Measurements from ENCODE around the gene C9orf43.

C9orf43 gene

GRCh38 chr9:113456235-113456634, 45.7 kb downstream of the C9orf43 start:
- Mint-ChIP-seq H3K4me1 (ENCODE audit: low read depth) (peaks cover 29% of the 10 kb centered on the region), H3K27ac (no peak overlapping the region), H3K36me3 (ENCODE audit: low read depth) (no peaks in the 10 kb centered on the region), H3K4me3 (no peak overlapping the region), H3K9me3 (no peaks in the 10 kb centered on the region), H3K27me3 (no peaks in the 10 kb centered on the region)
- intact Hi-C loops (cut with micrococcal nuclease) = no loop called here

GRCh38 chr9:113461285-113461684, 50.7 kb downstream of the C9orf43 start:
- H3K27ac Mint-ChIP-seq = no peak overlapping the region
- H3K4me1 Mint-ChIP-seq (ENCODE audit: low read depth) = peaks cover 20% of the 10 kb centered on the region
- intact Hi-C loops (cut with micrococcal nuclease) = no loop called here
- H3K27me3 Mint-ChIP-seq = no peaks in the 10 kb centered on the region
- no peaks in the 10 kb centered on the region for H3K36me3 Mint-ChIP-seq (ENCODE audit: low read depth)
- no peaks in the 10 kb centered on the region for H3K9me3 Mint-ChIP-seq
- H3K4me3 Mint-ChIP-seq = no peak overlapping the region

GRCh38 chr9:113461943-113462342, 51.4 kb downstream of the C9orf43 start:
- H3K4me1 Mint-ChIP-seq (ENCODE audit: low read depth) = peaks cover 13% of the 10 kb centered on the region
- H3K27me3 Mint-ChIP-seq = no peaks in the 10 kb centered on the region
- no peak overlapping the region for H3K27ac Mint-ChIP-seq
- H3K4me3 Mint-ChIP-seq = no peak overlapping the region
- intact Hi-C loops (cut with micrococcal nuclease) = no loop called here
- no peaks in the 10 kb centered on the region for H3K9me3 Mint-ChIP-seq
- H3K36me3 Mint-ChIP-seq (ENCODE audit: low read depth) = no peaks in the 10 kb centered on the region

- no peaks in the 10 kb centered on the region for H3K27me3 Mint-ChIP-seq
- H3K27ac Mint-ChIP-seq = no peak overlapping the region
- H3K4me3 Mint-ChIP-seq = no peak overlapping the region
- intact Hi-C loops (cut with micrococcal nuclease) = no loop called here
- H3K4me1 Mint-ChIP-seq (ENCODE audit: low read depth) = peaks cover 8% of the 10 kb centered on the region
- H3K36me3 Mint-ChIP-seq (ENCODE audit: low read depth) = no peaks in the 10 kb centered on the region
- no peaks in the 10 kb centered on the region for H3K9me3 Mint-ChIP-seq
Measured at GRCh38 chr9:113462781-113463286, 52.3 kb downstream of the C9orf43 start.

- Mint-ChIP-seq H3K4me3 (no peak within 1 kb of the TSS), H3K27me3 (no peaks in the 10 kb centered on the region), H3K36me3 (ENCODE audit: low read depth) (no peaks in the 10 kb centered on the region), H3K27ac (no peak within 1 kb of the TSS), H3K9me3 (no peaks in the 10 kb centered on the region), H3K4me1 (ENCODE audit: low read depth) (peaks cover 8% of the 10 kb centered on the region)
- intact Hi-C loops (cut with micrococcal nuclease) = no loop called here
Measured at GRCh38 chr9:113463418-113464285, 53.1 kb downstream of the C9orf43 start, which contains the start of gene RGS3. RGS3 (plus strand) TSS chr9:113463727; CDS start chr9:113463803, 76 bp downstream.

- Mint-ChIP-seq H3K27ac (no peak overlapping the region), H3K36me3 (ENCODE audit: low read depth) (no peaks in the 10 kb centered on the region), H3K9me3 (no peaks in the 10 kb centered on the region), H3K4me3 (no peak overlapping the region), H3K27me3 (no peaks in the 10 kb centered on the region), H3K4me1 (ENCODE audit: low read depth) (peaks cover 8% of the 10 kb centered on the region)
- intact Hi-C loops (cut with micrococcal nuclease) = no loop called here
Measured at GRCh38 chr9:113464286-113464660, 53.7 kb downstream of the C9orf43 start.

GRCh38 chr9:113465599-113466140, 55.1 kb downstream of the C9orf43 start:
- H3K27ac Mint-ChIP-seq = no peak overlapping the region
- H3K36me3 Mint-ChIP-seq (ENCODE audit: low read depth) = no peaks in the 10 kb centered on the region
- H3K4me1 Mint-ChIP-seq (ENCODE audit: low read depth) = peaks cover 8% of the 10 kb centered on the region
- H3K9me3 Mint-ChIP-seq = no peaks in the 10 kb centered on the region
- no peaks in the 10 kb centered on the region for H3K27me3 Mint-ChIP-seq
- no peak overlapping the region for H3K4me3 Mint-ChIP-seq
- intact Hi-C loops (cut with micrococcal nuclease) = no loop called here

GRCh38 chr9:113467183-113467582, 56.6 kb downstream of the C9orf43 start:
- H3K27ac Mint-ChIP-seq = no peak overlapping the region

GRCh38 chr9:113468716-113469448, 58.3 kb downstream of the C9orf43 start:
- H3K4me3 Mint-ChIP-seq = no peak overlapping the region
- H3K4me1 Mint-ChIP-seq (ENCODE audit: low read depth) = no peaks in the 10 kb centered on the region
- H3K36me3 Mint-ChIP-seq (ENCODE audit: low read depth) = no peaks in the 10 kb centered on the region
- intact Hi-C loops (cut with micrococcal nuclease) = no loop called here
- no peaks in the 10 kb centered on the region for H3K9me3 Mint-ChIP-seq
- H3K27me3 Mint-ChIP-seq = no peaks in the 10 kb centered on the region
- no peak overlapping the region for H3K27ac Mint-ChIP-seq

More at GRCh38 chr9:113467183-113467582, 56.6 kb downstream of the C9orf43 start:
- intact Hi-C loops (cut with micrococcal nuclease) = no loop called here
- H3K9me3 Mint-ChIP-seq = no peaks in the 10 kb centered on the region
- H3K4me3 Mint-ChIP-seq = no peak overlapping the region
- H3K36me3 Mint-ChIP-seq (ENCODE audit: low read depth) = no peaks in the 10 kb centered on the region
- H3K4me1 Mint-ChIP-seq (ENCODE audit: low read depth) = peaks cover 8% of the 10 kb centered on the region
- H3K27me3 Mint-ChIP-seq = no peaks in the 10 kb centered on the region

GRCh38 chr9:113471143-113471542, 60.6 kb downstream of the C9orf43 start:
- no peaks in the 10 kb centered on the region for H3K9me3 Mint-ChIP-seq
- intact Hi-C loops (cut with micrococcal nuclease) = no loop called here
- H3K36me3 Mint-ChIP-seq (ENCODE audit: low read depth) = no peaks in the 10 kb centered on the region
- no peaks in the 10 kb centered on the region for H3K4me1 Mint-ChIP-seq (ENCODE audit: low read depth)
- no peak overlapping the region for H3K27ac Mint-ChIP-seq
- no peak overlapping the region for H3K4me3 Mint-ChIP-seq
- no peaks in the 10 kb centered on the region for H3K27me3 Mint-ChIP-seq

GRCh38 chr9:113471566-113471965, 61.0 kb downstream of the C9orf43 start:
- no peaks in the 10 kb centered on the region for H3K4me1 Mint-ChIP-seq (ENCODE audit: low read depth)
- no peaks in the 10 kb centered on the region for H3K27me3 Mint-ChIP-seq
- H3K36me3 Mint-ChIP-seq (ENCODE audit: low read depth) = no peaks in the 10 kb centered on the region
- no peak overlapping the region for H3K27ac Mint-ChIP-seq
- no peak overlapping the region for H3K4me3 Mint-ChIP-seq
- intact Hi-C loops (cut with micrococcal nuclease) = no loop called here
- H3K9me3 Mint-ChIP-seq = no peaks in the 10 kb centered on the region

GRCh38 chr9:113472199-113472598, 61.7 kb downstream of the C9orf43 start:
- no peaks in the 10 kb centered on the region for H3K27me3 Mint-ChIP-seq
- no peaks in the 10 kb centered on the region for H3K9me3 Mint-ChIP-seq
- H3K4me1 Mint-ChIP-seq (ENCODE audit: low read depth) = no peaks in the 10 kb centered on the region
- intact Hi-C loops (cut with micrococcal nuclease) = no loop called here
- H3K27ac Mint-ChIP-seq = no peak overlapping the region
- no peaks in the 10 kb centered on the region for H3K36me3 Mint-ChIP-seq (ENCODE audit: low read depth)
- no peak overlapping the region for H3K4me3 Mint-ChIP-seq

GRCh38 chr9:113474360-113475028, 63.9 kb downstream of the C9orf43 start:
- H3K9me3 Mint-ChIP-seq = no peaks in the 10 kb centered on the region
- no peak overlapping the region for H3K4me3 Mint-ChIP-seq
- H3K4me1 Mint-ChIP-seq (ENCODE audit: low read depth) = peaks cover 5% of the 10 kb centered on the region
- peaks cover 1% of the 10 kb centered on the region for H3K27me3 Mint-ChIP-seq
- H3K27ac Mint-ChIP-seq = no peak overlapping the region
- no peaks in the 10 kb centered on the region for H3K36me3 Mint-ChIP-seq (ENCODE audit: low read depth)
- intact Hi-C loops (cut with micrococcal nuclease) = no loop called here

All from dendritic cell treated with granulocyte-macrophage colony-stimulating factor and Interleukin-4, amounts not matched to agents 40 ng/mL and 50 ng/mL, for 4 days (primary cell).